Stimulated activated CD8-positive, alpha-beta memory T cell treated with anti-CD3 and anti-CD28 coated beads, Interleukin-4, amount 100 ng/mL, for 4 hours (primary cell): ENCODE results near the gene P3H1.
A peak's percentile ranks its signal among the peaks of the same experiment; 100 is the strongest.
"Not testable (repeated sequence)": the region's sequence is repeated elsewhere in the genome, so short reads cannot be mapped to it uniquely, and the experiment has no call there.

ENCODE experiments used
- DNase-seq, 2 donors: peaks; one replicate each; pipeline ENCODE4 v3.0.0-alpha.2; 2020; ENCODE audit warnings: low read depth in 2 of 2, low spot score in 1 of 2

Gene P3H1

GRCh38 chr1:42733415-42734200, 33.2 kb downstream of the P3H1 start:
- no peak for DNase-seq

GRCh38 chr1:42732126-42732680, 34.6 kb downstream of the P3H1 start:
- no peak for DNase-seq

- DNase-seq, result no peak
Observed at GRCh38 chr1:42731585-42731984, 35.2 kb downstream of the P3H1 start.

GRCh38 chr1:42730988-42731387, 35.8 kb downstream of the P3H1 start:
- DNase-seq, result peak in 1 of 2 donors; percentile 14

DNA sequence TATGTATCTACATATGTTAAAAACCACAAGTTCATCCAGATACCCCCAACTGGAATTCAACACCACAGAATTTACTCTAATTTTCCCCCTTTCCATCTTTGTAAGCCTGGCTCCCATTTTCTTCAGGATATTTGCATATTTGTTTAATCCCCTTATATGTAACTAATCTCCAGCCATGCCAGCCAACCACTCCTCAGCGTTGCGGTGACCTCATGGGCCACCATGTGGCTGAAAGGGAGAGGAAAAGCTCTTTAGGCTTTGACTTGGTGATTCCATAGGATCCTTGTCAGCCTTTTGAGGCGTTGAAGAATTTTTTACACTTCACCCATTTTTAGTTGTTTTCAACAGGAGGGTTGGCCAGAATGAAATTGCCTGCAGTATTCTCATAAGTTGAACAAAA, 36.8 kb downstream of the P3H1 start:
- no peak for DNase-seq

- not testable (repeated sequence) for DNase-seq
Observed at GRCh38 chr1:42725820-42726219, 41.0 kb downstream of the P3H1 start.

- no peak for DNase-seq
Observed at GRCh38 chr1:42723511-42723910, 43.3 kb downstream of the P3H1 start.

DNA sequence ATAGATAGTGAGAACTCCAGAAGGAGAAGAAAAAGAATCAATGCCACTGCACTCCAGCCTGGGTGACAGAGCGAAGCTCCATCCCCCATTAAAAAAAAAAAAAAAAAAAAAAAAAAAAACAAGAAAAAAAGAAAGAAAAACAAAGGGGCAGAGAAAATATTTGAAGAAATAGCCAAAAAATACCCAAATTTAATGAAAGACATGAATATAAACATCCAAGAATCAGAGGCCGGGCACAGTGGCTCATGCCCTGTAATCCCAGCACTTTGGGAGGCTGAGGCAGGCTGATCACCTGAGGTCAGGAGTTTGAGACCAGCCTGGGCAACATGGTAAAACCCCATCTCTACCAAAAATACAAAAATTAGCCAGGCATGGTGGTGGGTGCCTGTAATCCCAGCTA, 44.4 kb downstream of the P3H1 start:
- not testable (repeated sequence) for DNase-seq

DNA sequence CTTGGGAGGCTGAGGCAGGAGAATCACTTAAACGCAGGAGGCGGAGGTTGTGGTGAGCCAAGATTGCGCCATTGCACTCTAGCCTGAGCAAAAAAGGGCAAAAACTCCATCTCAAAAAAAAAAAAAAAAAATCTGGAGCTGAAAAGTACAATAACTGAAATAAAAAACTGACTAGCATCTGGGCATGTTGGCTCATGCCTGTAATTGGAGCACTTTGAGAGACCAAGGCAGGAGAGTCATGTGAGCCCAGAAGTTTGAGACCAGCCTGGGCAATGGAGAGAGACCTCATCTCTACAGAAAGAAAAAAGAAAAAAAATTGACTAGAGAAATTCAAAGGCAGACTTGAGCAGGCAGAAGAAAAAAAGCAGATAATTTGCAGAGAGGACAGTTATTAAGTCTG, 44.9 kb downstream of the P3H1 start:
- no peak for DNase-seq

DNA sequence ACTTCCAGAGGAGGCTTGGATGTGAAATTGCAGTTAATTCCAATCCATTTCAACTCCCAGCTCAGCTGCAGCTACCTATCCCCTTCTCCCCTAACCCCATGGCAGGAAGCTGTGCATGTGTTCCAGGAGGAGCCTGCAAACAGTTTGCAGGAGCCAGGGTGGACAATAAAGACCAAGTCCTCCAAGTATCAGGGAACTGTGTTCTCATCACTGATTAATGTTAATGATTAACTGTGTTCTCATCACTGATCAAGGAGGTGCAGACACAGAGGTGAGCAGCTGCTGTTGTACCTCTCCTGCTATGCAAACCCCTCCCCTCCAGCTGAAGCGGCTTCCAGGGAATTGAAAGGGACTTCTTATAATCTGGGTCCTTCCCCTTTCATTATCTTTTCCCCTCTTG, 46.0 kb downstream of the P3H1 start:
- no peak for DNase-seq

DNA sequence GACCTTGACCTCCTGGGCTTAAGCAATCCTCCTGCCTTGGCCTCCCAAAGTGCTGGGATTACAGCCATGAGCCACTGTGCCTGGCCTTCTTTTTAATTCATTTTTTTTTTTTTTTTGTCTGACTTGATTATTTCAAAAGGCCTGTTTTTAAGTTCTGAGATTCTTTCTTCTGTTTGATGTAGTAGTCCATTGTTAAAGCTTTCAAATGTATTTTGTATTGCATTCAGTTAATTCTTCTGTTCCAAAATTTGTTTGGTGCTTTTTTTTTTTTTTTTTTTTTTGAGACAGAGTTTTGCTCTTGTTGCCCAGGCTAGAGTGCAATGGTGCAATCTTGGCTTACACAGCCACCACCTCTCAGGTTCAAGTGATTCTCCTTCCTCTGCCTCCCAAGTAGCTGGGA, 52.4 kb downstream of the P3H1 start:
- DNase-seq, result not testable (repeated sequence)

DNA sequence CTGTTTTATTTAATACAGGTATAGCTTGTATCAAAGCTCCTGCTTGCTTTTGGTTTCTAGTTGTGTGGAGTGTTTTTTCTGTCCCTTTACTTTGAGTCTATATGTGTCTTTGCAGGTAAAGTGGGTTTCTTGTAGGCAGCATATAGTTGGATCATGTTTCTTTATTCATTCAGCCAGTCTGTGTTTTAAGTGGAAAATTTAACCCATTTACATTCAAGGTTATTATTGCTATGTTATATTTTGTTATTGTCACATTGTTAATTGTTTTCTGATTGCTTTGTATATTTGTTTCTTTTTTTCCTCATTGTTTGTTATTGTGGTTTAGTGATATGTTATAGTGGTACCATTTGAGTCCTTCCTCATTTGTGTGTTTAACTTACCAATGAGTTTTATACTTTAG, 53.5 kb downstream of the P3H1 start:
- no peak for DNase-seq

DNA sequence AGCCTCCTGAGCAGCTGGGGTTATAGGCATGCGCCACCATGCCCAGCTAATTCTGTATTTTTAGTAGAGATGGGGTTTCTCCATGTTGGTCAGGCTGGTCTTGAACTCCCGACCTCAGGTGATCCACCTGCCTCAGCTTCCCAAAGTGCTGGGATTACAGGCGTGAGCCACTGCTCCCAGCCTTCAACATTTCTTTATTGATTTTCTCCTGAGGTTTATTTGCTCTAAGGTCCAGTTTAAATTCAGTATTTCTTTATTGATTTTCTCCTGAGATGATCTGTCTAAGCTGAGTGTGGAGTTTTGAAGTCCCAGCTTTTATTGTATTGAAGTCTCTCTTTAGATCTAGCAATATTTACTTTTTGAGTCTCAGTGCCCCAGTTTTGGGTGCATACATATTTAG, 54.0 kb downstream of the P3H1 start:
- not testable (repeated sequence) for DNase-seq

GRCh38 chr1:42703888-42704464, 62.9 kb downstream of the P3H1 start:
- no peak for DNase-seq

- DNase-seq, result no peak
Observed at GRCh38 chr1:42700006-42700405, 66.8 kb downstream of the P3H1 start.

- no peak for DNase-seq
Observed at GRCh38 chr1:42698081-42698813, 68.6 kb downstream of the P3H1 start.
